K562 (cell line): ENCODE data around the gene TANK. TPM values are rescaled to one million over a fixed set of nuclear protein-coding genes. Genes with fewer than 3 reads are reported as not detected.

Experiments used
- RERE ChIP-seq: sonication (generic); formaldehyde crosslinking; IDR thresholded peaks from 2 replicates; pipeline ENCODE4 v1.8.0; 2023; ENCODE audit warnings: missing genetic modification reagents, mild to moderate bottlenecking, borderline replicate concordance
- ZNF76 ChIP-seq: fragments of 250-450 bp; sonication (Bioruptor Pico); IDR thresholded peaks from 2 replicates; pipeline ENCODE4 v1.4.0; 2020; ENCODE audit warnings: mild to moderate bottlenecking, moderate library complexity, borderline replicate concordance
- polyA plus RNA-seq, 8 experiments: library from polyadenylated mRNA; depleted of rRNA in 4 of 8; stranded (reverse) in 5 of 8; unstranded in 3 of 8; fragments of >200 nt; fragmentation: Nextera tagmentation in 2 of 8; fragmentation: Illumina TruSeq in 1 of 8; extraction: Ambion mirVana in 2 of 8; extraction: Trizol in 1 of 8; gene quantifications; 2 replicates each; pipeline versions ENCODE4 v1.2.1 to v1.2.3, GENCODE V29; 2011 to 2014; ENCODE audit warnings: inconsistent platforms in 1 of 8, missing spikeins in 1 of 8
- total RNA-seq, 7 experiments: library from RNA; depleted of rRNA in 6 of 7; stranded (reverse); fragments of >200 nt in 6 of 7; fragmentation: Illumina TruSeq in 2 of 7; extraction: Trizol in 2 of 7; gene quantifications; 2 replicates each; pipeline versions ENCODE4 v1.2.1 to v1.2.3, GENCODE V29; 2011 to 2021; ENCODE audit warnings: low replicate concordance in 1 of 7

TANK gene
- total and polyA plus RNA-seq, 9 of the 15 experiments (the other 6 are each of a cell fraction or from before 2014, with no cell fraction given): 43.0 to 91.5 (median 54.4) TPM

- TF ChIP-seq RERE (CRISPR knock-in tag): no peak
- no peak for TF ChIP-seq ZNF76 (CRISPR knock-in tag)
- TF ChIP-seq, all 486 proteins: peak for 0
Observed at GRCh38 chr2:161133366-161133765, 26.9 kb upstream of the TANK start (continued).
